ENCODE data around the gene LMNB1. TPM values are rescaled to one million over a fixed set of nuclear protein-coding genes. Genes with fewer than 3 reads are reported as not detected.
"Not testable (repeated sequence)": the region's sequence is repeated elsewhere in the genome, so short reads cannot be mapped to it uniquely, and the experiment has no call there.

The LMNB1 gene
- total and polyA plus RNA-seq, 5 donors = 0.43 to 3.6 (median 1.8) TPM

DNA sequence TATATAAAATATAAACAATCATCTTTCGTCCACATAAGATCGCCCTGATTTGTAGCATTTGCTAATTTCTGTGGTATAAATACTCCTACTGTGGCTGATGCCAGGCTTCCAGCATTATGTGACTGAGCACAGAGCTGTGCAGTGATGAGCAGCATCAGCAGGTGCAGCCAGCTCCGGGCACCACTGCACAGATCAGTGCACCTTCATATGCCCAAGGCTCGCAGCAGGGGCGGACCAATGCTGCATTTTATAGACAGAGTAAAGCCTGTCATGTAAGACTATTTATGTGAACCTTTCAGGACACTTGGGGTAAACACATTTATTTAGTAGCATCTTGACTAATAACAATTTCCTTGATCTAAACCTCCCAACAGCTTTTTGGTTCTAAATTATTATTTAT, 53.1 kb downstream of the LMNB1 start:
- DNase-seq (no peak), ATAC-seq (no peak)
- Histone ChIP-seq H3K27me3 (ENCODE audit: control insufficient read depth, insufficient read depth) (no peaks in the 10 kb centered on the region), H3K9me3 (ENCODE audit: control insufficient read depth, low read length) (no peaks in the 10 kb centered on the region), H3K4me3 (ENCODE audit: low read length) (no peak overlapping the region), H3K4me1 (ENCODE audit: control insufficient read depth, insufficient read depth, low read length) (no peaks in the 10 kb centered on the region), H3K27ac (ENCODE audit: low read length) (no peak overlapping the region)
- 94% methylated on average over 5 of the region's 5 CpGs for WGBS
- intact Hi-C loops (cut with DNase I) = loop anchor here in 1 of 4 donors (10.0 kb wide), 1 partner anchor 485 kb away; no protein-coding TSS in a partner anchor

GRCh38 chr5:126831156-126831555, 54.2 kb downstream of the LMNB1 start:
- WGBS = 90% methylated on average over 1 of the region's 1 CpG
- ATAC-seq (no peak), DNase-seq (no peak)
- intact Hi-C loops (cut with DNase I) = loop anchor here in 1 of 4 donors (10.0 kb wide), 1 partner anchor 484 kb away; no protein-coding TSS in a partner anchor
- Histone ChIP-seq H3K27ac (ENCODE audit: low read length) (no peak overlapping the region), H3K27me3 (ENCODE audit: control insufficient read depth, insufficient read depth) (no peaks in the 10 kb centered on the region), H3K4me1 (ENCODE audit: control insufficient read depth, insufficient read depth, low read length) (no peaks in the 10 kb centered on the region), H3K4me3 (ENCODE audit: low read length) (no peak overlapping the region), H3K9me3 (ENCODE audit: control insufficient read depth, low read length) (no peaks in the 10 kb centered on the region)

- Histone ChIP-seq H3K27ac (ENCODE audit: low read length) (no peak overlapping the region), H3K4me1 (ENCODE audit: control insufficient read depth, insufficient read depth, low read length) (no peaks in the 10 kb centered on the region), H3K9me3 (ENCODE audit: control insufficient read depth, low read length) (no peaks in the 10 kb centered on the region), H3K4me3 (ENCODE audit: low read length) (no peak overlapping the region), H3K27me3 (ENCODE audit: control insufficient read depth, insufficient read depth) (no peaks in the 10 kb centered on the region)
- DNase-seq (no peak), ATAC-seq (no peak)
- intact Hi-C loops (cut with DNase I) = loop anchor here in 2 of 4 donors (5.0 to 10.0 kb wide), 2 partner anchors 478 to 606 kb away; no protein-coding TSS in a partner anchor
- 91% methylated on average over 2 of the region's 2 CpGs for WGBS
Observed at GRCh38 chr5:126836778-126837177, 59.8 kb downstream of the LMNB1 start.

- Histone ChIP-seq H3K27me3 (ENCODE audit: control insufficient read depth, insufficient read depth) (no peaks in the 10 kb centered on the region), H3K4me1 (ENCODE audit: control insufficient read depth, insufficient read depth, low read length) (no peaks in the 10 kb centered on the region), H3K27ac (ENCODE audit: low read length) (no peak overlapping the region), H3K4me3 (ENCODE audit: low read length) (no peak overlapping the region), H3K9me3 (ENCODE audit: control insufficient read depth, low read length) (no peaks in the 10 kb centered on the region)
- intact Hi-C loops (cut with DNase I) = loop anchor here in 2 of 4 donors (5.0 to 10.0 kb wide), 2 partner anchors 478 to 605 kb away; no protein-coding TSS in a partner anchor
- ATAC-seq (no peak), DNase-seq (no peak)
- 96% methylated on average over 4 of the region's 4 CpGs for WGBS
Observed at GRCh38 chr5:126837242-126837641, 60.3 kb downstream of the LMNB1 start.

- no peak overlapping the region for H3K27ac ChIP-seq (ENCODE audit: low read length)
- intact Hi-C loops (cut with DNase I) = loop anchor here in 2 of 4 donors (5.0 to 10.0 kb wide), 2 partner anchors 477 to 604 kb away; no protein-coding TSS in a partner anchor
- ATAC-seq = peak; percentile 50 to 71
Observed at GRCh38 chr5:126837906-126838539, 61.1 kb downstream of the LMNB1 start.

DNA sequence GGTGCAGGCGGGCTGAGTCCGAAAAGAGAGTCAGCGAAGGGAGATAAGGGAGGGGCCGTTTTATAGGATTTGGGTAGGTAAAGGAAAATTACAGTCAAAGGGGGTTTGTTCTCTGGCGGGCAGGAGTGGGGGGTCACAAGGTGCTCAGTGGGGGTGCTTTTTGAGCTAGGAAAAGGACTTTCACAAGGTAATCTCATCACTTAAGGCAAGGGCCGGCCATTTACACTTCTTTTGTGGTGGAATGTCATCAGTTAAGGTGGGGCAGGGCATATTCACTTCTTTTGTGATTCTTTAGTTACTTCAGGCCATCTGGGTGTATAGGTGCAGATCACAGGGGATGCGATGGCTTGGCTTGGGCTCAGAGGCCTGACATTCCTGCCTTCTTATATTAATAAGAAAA, 62.5 kb downstream of the LMNB1 start:
- not testable (repeated sequence) for ATAC-seq; H3K4me3 ChIP-seq (ENCODE audit: low read length); H3K27ac ChIP-seq (ENCODE audit: low read length); H3K9me3 ChIP-seq (ENCODE audit: control insufficient read depth, low read length); H3K4me1 ChIP-seq (ENCODE audit: control insufficient read depth, insufficient read depth, low read length); H3K27me3 ChIP-seq (ENCODE audit: control insufficient read depth, insufficient read depth); DNase-seq
- intact Hi-C loops (cut with DNase I) = loop anchor here in 2 of 4 donors (5.0 to 10.0 kb wide), 2 partner anchors 475 to 603 kb away; no protein-coding TSS in a partner anchor
- WGBS = 89% methylated on average over 7 of the region's 7 CpGs

More at GRCh38 chr5:126837906-126838539, 61.1 kb downstream of the LMNB1 start:
- H3K9me3 ChIP-seq (ENCODE audit: control insufficient read depth, low read length) = no peaks in the 10 kb centered on the region
- no peaks in the 10 kb centered on the region for H3K27me3 ChIP-seq (ENCODE audit: control insufficient read depth, insufficient read depth)
- H3K4me3 ChIP-seq (ENCODE audit: low read length) = no peak overlapping the region
- no peaks in the 10 kb centered on the region for H3K4me1 ChIP-seq (ENCODE audit: control insufficient read depth, insufficient read depth, low read length)
- 63% methylated on average over 7 of the region's 7 CpGs for WGBS
- DNase-seq = no peak

- not testable (repeated sequence) for H3K4me1 ChIP-seq (ENCODE audit: control insufficient read depth, insufficient read depth, low read length); DNase-seq; ATAC-seq; H3K4me3 ChIP-seq (ENCODE audit: low read length); H3K9me3 ChIP-seq (ENCODE audit: control insufficient read depth, low read length); H3K27ac ChIP-seq (ENCODE audit: low read length); H3K27me3 ChIP-seq (ENCODE audit: control insufficient read depth, insufficient read depth)
- intact Hi-C loops (cut with DNase I) = loop anchor here in 1 of 4 donors (10.0 kb wide), 1 partner anchor 201 kb away; no protein-coding TSS in a partner anchor
- WGBS = 59% methylated on average over 11 of the region's 11 CpGs
Observed at GRCh38 chr5:126843375-126843774, 66.4 kb downstream of the LMNB1 start.

DNA sequence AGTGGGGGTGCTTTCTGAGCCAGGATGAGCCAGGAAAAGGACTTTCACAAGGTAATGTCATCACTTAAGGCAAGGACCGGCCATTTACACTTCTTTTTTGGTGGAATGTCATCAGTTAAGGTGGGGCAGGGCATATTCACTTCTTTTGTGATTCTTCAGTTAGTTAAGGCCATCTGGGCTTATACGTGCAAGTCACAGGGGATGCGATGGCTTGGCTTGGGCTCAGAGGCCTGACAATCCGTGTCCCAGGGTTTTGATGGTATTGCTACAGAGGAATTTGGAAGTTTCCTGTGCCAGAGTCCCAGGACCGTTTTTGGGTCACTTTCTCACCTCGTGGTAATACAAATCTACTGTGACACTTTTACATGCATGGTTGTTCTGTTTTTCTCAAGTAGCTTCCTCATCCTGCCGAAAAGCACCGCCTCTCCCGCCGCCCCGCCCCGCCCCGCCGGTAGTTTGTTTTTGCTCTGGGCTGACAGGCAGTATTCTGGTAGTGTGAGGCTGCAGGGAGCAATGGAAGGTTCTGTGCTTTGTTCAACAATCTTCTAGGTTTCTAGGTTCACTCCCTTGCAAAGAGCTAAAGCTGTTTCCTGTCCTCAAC, 68.6 kb downstream of the LMNB1 start:
- H3K27ac ChIP-seq (ENCODE audit: low read length); H3K27me3 ChIP-seq (ENCODE audit: control insufficient read depth, insufficient read depth); H3K4me3 ChIP-seq (ENCODE audit: low read length); H3K9me3 ChIP-seq (ENCODE audit: control insufficient read depth, low read length); H3K4me1 ChIP-seq (ENCODE audit: control insufficient read depth, insufficient read depth, low read length): not testable (repeated sequence)
- ATAC-seq = peak; percentile 53 to 65
- intact Hi-C loops (cut with DNase I) = loop anchor here in 3 of 4 donors (5.0 to 10.0 kb wide), 3 partner anchors 187 to 199 kb away; partner anchors contain the start of gene MARCHF3 (in 1 of the 3)
- 29% methylated on average over 14 of the region's 14 CpGs for WGBS
- peak in 2 of 3 donors; percentile 51 to 80 for DNase-seq

DNA sequence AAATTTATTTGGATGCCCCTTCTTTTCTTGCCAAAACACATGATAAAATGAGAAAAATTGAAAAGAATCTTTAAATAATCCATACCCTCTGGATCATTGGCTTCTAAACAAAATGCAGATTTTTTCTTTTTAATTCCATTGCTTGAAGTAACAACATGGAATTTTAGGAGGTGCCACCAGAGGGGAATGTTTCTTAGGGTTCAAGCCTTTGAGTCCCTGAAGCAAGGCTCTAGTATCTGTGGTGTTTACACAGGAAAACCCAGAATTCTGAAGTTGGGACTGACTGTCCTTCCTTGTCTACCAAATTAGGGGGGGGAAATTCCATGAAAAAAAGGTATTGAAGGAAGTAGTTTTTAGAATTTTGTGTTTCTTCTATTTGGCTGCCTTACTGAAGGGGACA, 69.4 kb downstream of the LMNB1 start:
- Histone ChIP-seq H3K27me3 (ENCODE audit: control insufficient read depth, insufficient read depth) (no peaks in the 10 kb centered on the region), H3K9me3 (ENCODE audit: control insufficient read depth, low read length) (no peaks in the 10 kb centered on the region), H3K4me1 (ENCODE audit: control insufficient read depth, insufficient read depth, low read length) (peaks cover 3% of the 10 kb centered on the region), H3K27ac (ENCODE audit: low read length) (no peak overlapping the region), H3K4me3 (ENCODE audit: low read length) (no peak overlapping the region)
- intact Hi-C loops (cut with DNase I) = loop anchor here in 3 of 4 donors (5.0 to 10.0 kb wide), 3 partner anchors 186 to 198 kb away; partner anchors contain the start of gene MARCHF3 (in 1 of the 3)
- DNase-seq = no peak
- no peak for ATAC-seq

DNA sequence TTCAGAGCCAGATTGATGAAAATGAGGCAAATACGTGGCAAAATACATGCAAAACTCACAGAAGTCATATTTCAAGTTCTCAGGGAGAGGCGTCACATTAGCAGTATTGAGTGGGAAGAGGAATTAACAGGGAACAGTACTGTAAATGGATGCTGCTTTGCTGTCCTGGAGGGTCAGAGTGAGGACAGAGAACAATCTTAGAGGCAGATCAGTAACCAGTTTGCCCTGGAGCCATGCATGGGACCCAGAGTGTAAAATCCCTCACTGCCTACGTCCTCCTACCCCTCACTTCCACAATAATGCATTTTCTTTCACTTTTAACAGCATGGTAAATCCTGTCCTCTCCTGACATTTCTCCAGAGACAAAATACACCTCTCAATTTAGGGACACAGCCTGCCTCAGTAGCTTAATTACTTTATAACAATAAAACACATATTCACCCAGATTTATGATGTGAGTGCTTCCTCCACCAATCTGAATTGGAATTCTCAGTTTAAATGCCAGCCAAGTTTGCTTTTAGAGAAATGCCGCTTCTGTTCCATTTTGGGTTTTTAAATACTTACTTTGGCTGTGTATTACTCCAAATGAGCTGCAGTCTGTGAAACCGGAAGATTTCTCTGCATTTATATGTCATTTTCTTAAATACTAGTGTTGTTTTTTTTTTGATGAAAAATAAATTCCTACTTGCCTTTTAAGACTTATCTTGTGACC, 70.0 kb downstream of the LMNB1 start:
- Histone ChIP-seq H3K27ac (ENCODE audit: low read length) (peak overlapping the region; percentile 59), H3K27me3 (ENCODE audit: control insufficient read depth, insufficient read depth) (no peaks in the 10 kb centered on the region), H3K4me3 (ENCODE audit: low read length) (no peak overlapping the region), H3K4me1 (ENCODE audit: control insufficient read depth, insufficient read depth, low read length) (peaks cover 5% of the 10 kb centered on the region), H3K9me3 (ENCODE audit: control insufficient read depth, low read length) (no peaks in the 10 kb centered on the region)
- no peak for ATAC-seq
- intact Hi-C loops (cut with DNase I) = loop anchor here in 3 of 4 donors (5.0 to 10.0 kb wide), 3 partner anchors 185 to 198 kb away; partner anchors contain the start of gene MARCHF3 (in 1 of the 3)
- 69% methylated on average over 5 of the region's 5 CpGs for WGBS
- DNase-seq = no peak
